ENCODE measurements around the gene CYBRD1.

GRCh38 chr2:171491292-171491691 lies 31.0 kb upstream of the CYBRD1 start:
- TF ChIP-seq CTCF (conservative IDR thresholded peaks at IDR 0.05 in 1 of 2, IDR thresholded peaks at IDR 0.05 in 1 of 2; ENCODE audit: low read depth in 1 of 2, low read length in 2 of 2) (no peak), EZH2 (IDR thresholded peaks at IDR 0.05; ENCODE audit: low read length, missing control alignments) (no peak)
